ENCODE data around the gene PTPRD. TPM values are rescaled to one million over a fixed set of nuclear protein-coding genes. Genes with fewer than 3 reads are reported as not detected.

PTPRD gene
- total RNA-seq, 1 experiment from 2014 or later, result 0.02 TPM

DNA sequence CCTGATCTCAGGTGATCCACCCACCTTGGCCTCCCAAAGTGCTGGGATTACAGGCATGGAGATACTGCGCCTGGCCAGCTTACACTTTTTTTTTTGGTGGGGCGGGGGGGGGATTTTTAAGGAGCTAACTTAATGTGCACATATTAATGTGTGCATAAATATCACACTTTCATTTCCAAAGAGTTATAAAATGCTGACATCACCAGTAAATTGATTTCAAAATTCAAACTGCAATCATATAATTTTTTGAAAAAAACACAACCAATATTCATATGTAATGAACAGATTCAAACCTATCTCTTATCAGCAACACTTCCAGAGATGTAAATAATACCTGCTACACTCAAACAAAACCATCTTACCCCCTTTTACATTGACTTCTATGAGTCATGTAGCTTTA, 1806.7 kb downstream of the PTPRD start:
- DNase-seq (ENCODE audit: low read depth, low spot score) (no peak), ATAC-seq (no peak)
- Histone ChIP-seq H3K4me1 (ENCODE audit: control insufficient read depth in 1 of 2, insufficient read depth in 2 of 2, low read length in 2 of 2) (no peaks in the 10 kb centered on the region), H3K36me3 (ENCODE audit: control insufficient read depth in 1 of 2, insufficient read depth in 2 of 2, low read length in 2 of 2) (no peaks in the 10 kb centered on the region), H3K27ac (ENCODE audit: low read depth, low read length) (no peak overlapping the region), H2AFZ (ENCODE audit: low read depth, low read length, poor library complexity, severe bottlenecking) (no peak overlapping the region), H3K79me2 (ENCODE audit: insufficient read depth, low read length) (no peaks in the 10 kb centered on the region), H3K9me3 (ENCODE audit: control insufficient read depth in 1 of 2, insufficient read depth in 1 of 2, low read depth in 1 of 2, low read length in 2 of 2) (peaks cover 16 to 25% of the 10 kb centered on the region in 2 experiments; a peak in 2 of 4 replicates), H3K4me3 (replicated peaks in 1 of 2; ENCODE audit: low read depth in 1 of 2, low read length in 2 of 2) (no peak overlapping the region), H4K20me1 (ENCODE audit: insufficient read depth) (no peaks in the 10 kb centered on the region), H3K4me2 (ENCODE audit: low read length) (no peak overlapping the region), H3K27me3 (ENCODE audit: insufficient read depth, low read length) (no peaks in the 10 kb centered on the region), H3K9ac (ENCODE audit: low read length) (no peak overlapping the region), H3K9me2 (ENCODE audit: insufficient read depth) (no peaks in the 10 kb centered on the region)
- no peak for TF ChIP-seq RAD21 (IDR thresholded peaks at IDR 0.05; ENCODE audit: low read depth)
- TF ChIP-seq REST (IDR thresholded peaks at IDR 0.05; ENCODE audit: low read depth), result no peak
- TF ChIP-seq, protein P1, sequence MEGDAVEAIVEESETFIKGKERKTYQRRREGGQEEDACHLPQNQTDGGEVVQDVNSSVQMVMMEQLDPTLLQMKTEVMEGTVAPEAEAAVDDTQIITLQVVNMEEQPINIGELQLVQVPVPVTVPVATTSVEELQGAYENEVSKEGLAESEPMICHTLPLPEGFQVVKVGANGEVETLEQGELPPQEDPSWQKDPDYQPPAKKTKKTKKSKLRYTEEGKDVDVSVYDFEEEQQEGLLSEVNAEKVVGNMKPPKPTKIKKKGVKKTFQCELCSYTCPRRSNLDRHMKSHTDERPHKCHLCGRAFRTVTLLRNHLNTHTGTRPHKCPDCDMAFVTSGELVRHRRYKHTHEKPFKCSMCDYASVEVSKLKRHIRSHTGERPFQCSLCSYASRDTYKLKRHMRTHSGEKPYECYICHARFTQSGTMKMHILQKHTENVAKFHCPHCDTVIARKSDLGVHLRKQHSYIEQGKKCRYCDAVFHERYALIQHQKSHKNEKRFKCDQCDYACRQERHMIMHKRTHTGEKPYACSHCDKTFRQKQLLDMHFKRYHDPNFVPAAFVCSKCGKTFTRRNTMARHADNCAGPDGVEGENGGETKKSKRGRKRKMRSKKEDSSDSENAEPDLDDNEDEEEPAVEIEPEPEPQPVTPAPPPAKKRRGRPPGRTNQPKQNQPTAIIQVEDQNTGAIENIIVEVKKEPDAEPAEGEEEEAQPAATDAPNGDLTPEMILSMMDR (IDR thresholded peaks at IDR 0.05 in 2 of 3, conservative IDR thresholded peaks at IDR 0.05 in 1 of 3; ENCODE audit: borderline replicate concordance in 1 of 3, insufficient read depth in 1 of 3, low read depth in 2 of 3, low read length in 2 of 3), result no peak
- TF ChIP-seq TCF7L2 (IDR thresholded peaks at IDR 0.05; ENCODE audit: borderline replicate concordance, extremely low read depth, insufficient read depth, insufficient read length), result no peak
- no peak for TF ChIP-seq ZNF274 (IDR thresholded peaks at IDR 0.05; ENCODE audit: low read depth, low read length)
- no peak for TF ChIP-seq FOSL1 (IDR thresholded peaks at IDR 0.05; ENCODE audit: low read depth)
- no peak for TF ChIP-seq JUND (IDR thresholded peaks at IDR 0.05)
- no peak for TF ChIP-seq SP1 (IDR thresholded peaks at IDR 0.05; ENCODE audit: low read depth)
- no peak for TF ChIP-seq YY1 (IDR thresholded peaks at IDR 0.05; ENCODE audit: extremely low read depth, insufficient replicate concordance, low read depth, low read length)
- TF ChIP-seq EZH2 (IDR thresholded peaks at IDR 0.05), result no peak
- TF ChIP-seq SIN3A (IDR thresholded peaks at IDR 0.05; ENCODE audit: low read depth), result no peak
- TF ChIP-seq ZFX (IDR thresholded peaks at IDR 0.05), result no peak
- TF ChIP-seq CEBPB (IDR thresholded peaks at IDR 0.05; ENCODE audit: low read depth), result no peak
- TF ChIP-seq POLR2AphosphoS5 (IDR thresholded peaks at IDR 0.05; ENCODE audit: low read depth, low read length), result no peak
- TF ChIP-seq POLR2A (IDR thresholded peaks at IDR 0.05; ENCODE audit: borderline replicate concordance, extremely low read depth, insufficient read depth, insufficient read length), result no peak
- TF ChIP-seq CBX3 (IDR thresholded peaks at IDR 0.05; ENCODE audit: low read depth), result no peak
- no TSS peak for BruUV-seq (replicated peaks)
- POLR2A ChIA-PET, result no interaction called here
- intact Hi-C loops (cut with micrococcal nuclease), result no loop called here
- RAD21 ChIA-PET (ENCODE audit: low non-redundant PET in 1 of 2, low total read pairs in 2 of 2, uncharacterized antibody in 2 of 2, unreplicated experiment in 2 of 2), result no interaction called here
- CTCF ChIA-PET, result no interaction called here
